ENCODE results near the gene RBM34. TPM values are rescaled to one million over a fixed set of nuclear protein-coding genes. Genes with fewer than 3 reads are reported as not detected.

The RBM34 gene
- total and polyA plus RNA-seq, 4 experiments from 2014 or later: 55.2 to 120 (median 99.7) TPM

GRCh38 chr1:235131961-235132360 is 29.1 kb downstream of the RBM34 start:
- peaks cover 18% of the 10 kb centered on the region for H3K36me3 ChIP-seq (ENCODE audit: insufficient read depth, low read length)
- no peak overlapping the region for H3K4me3 ChIP-seq (ENCODE audit: low read length in 2 of 2)
- Mint-ChIP-seq H3K36me3 (peaks cover 27 to 68% of the 10 kb centered on the region in 2 donors), H3K4me1 (peaks cover 3 to 28% (median 13%) of the 10 kb centered on the region in 4 donors), H3K27me3 (no peaks in the 10 kb centered on the region), H3K27ac (peak overlapping the region in 5 of 7 donors; percentile 37 to 73 (median 46)), H3K4me3 (no peak overlapping the region), H3K9me3 (peaks cover 0 to 2% (median 0%) of the 10 kb centered on the region in 8 donors)
- no peaks in the 10 kb centered on the region for H3K27me3 ChIP-seq (ENCODE audit: insufficient read depth, low read length)
- no peaks in the 10 kb centered on the region for H3K9me3 ChIP-seq (ENCODE audit: control insufficient read depth in 1 of 2, low read length in 2 of 2)
- peaks cover 12% of the 10 kb centered on the region for H3K4me1 ChIP-seq (ENCODE audit: insufficient read depth, low read length)
- intact Hi-C loops (cut with micrococcal nuclease): no loop called here
- CTCF ChIA-PET (ENCODE audit: partially characterized antibody): interaction anchor here (1.0 to 1.7 kb wide), 3 partner anchors 10 to 285 kb away, joined by 4 to 5 read pairs (median 4); no protein-coding TSS in a partner anchor
- H3K27ac ChIP-seq (ENCODE audit: low read depth, low read length): no peak overlapping the region
- no peak for DNase-seq
- POLR2A ChIA-PET (ENCODE audit: partially characterized antibody): interaction anchor here (1.3 kb wide), 1 partner anchor 29 kb away, joined by 5 read pairs; the partner anchor contains the start of gene RBM34

GRCh38 chr1:235130766-235131270 is 30.2 kb downstream of the RBM34 start:
- Mint-ChIP-seq H3K36me3 (peaks cover 16 to 63% of the 10 kb centered on the region in 2 donors), H3K9me3 (no peaks in the 10 kb centered on the region), H3K27ac (peak overlapping the region in 6 of 7 donors; percentile 47 to 97 (median 78)), H3K4me1 (peaks cover 13 to 39% (median 23%) of the 10 kb centered on the region in 4 donors), H3K27me3 (no peaks in the 10 kb centered on the region), H3K4me3 (no peak overlapping the region)
- H3K27me3 ChIP-seq (ENCODE audit: insufficient read depth, low read length): no peaks in the 10 kb centered on the region
- H3K27ac ChIP-seq (ENCODE audit: low read depth, low read length): no peak overlapping the region
- no peak for DNase-seq
- intact Hi-C loops (cut with micrococcal nuclease): no loop called here
- no peak overlapping the region for H3K4me3 ChIP-seq (ENCODE audit: low read length in 2 of 2)
- peaks cover 22% of the 10 kb centered on the region for H3K4me1 ChIP-seq (ENCODE audit: insufficient read depth, low read length)
- ChIA-PET CTCF (ENCODE audit: partially characterized antibody) (no interaction called here), POLR2A (ENCODE audit: partially characterized antibody) (interaction anchor here (1.4 kb wide), 1 partner anchor 30 kb away, joined by 6 read pairs; the partner anchor contains the start of gene RBM34)
- H3K36me3 ChIP-seq (ENCODE audit: insufficient read depth, low read length): peaks cover 7% of the 10 kb centered on the region
- no peaks in the 10 kb centered on the region for H3K9me3 ChIP-seq (ENCODE audit: control insufficient read depth in 1 of 2, low read length in 2 of 2)

GRCh38 chr1:235129774-235130570 is 31.1 kb downstream of the RBM34 start:
- Histone ChIP-seq H3K27me3 (ENCODE audit: insufficient read depth, low read length) (no peaks in the 10 kb centered on the region), H3K9me3 (ENCODE audit: control insufficient read depth in 1 of 2, low read length in 2 of 2) (no peaks in the 10 kb centered on the region), H3K36me3 (ENCODE audit: insufficient read depth, low read length) (no peaks in the 10 kb centered on the region), H3K4me1 (ENCODE audit: insufficient read depth, low read length) (peaks cover 28% of the 10 kb centered on the region), H3K4me3 (ENCODE audit: low read length in 2 of 2) (no peak overlapping the region), H3K27ac (ENCODE audit: low read depth, low read length) (peak overlapping the region; percentile 94)
- Mint-ChIP-seq H3K9me3 (no peaks in the 10 kb centered on the region), H3K36me3 (peaks cover 9 to 55% of the 10 kb centered on the region in 2 donors), H3K4me3 (peak overlapping the region in 7 of 8 donors; percentile 25 to 98 (median 89)), H3K27me3 (no peaks in the 10 kb centered on the region), H3K4me1 (peaks cover 14 to 42% (median 24%) of the 10 kb centered on the region in 4 donors), H3K27ac (peak overlapping the region; percentile 55 to 97 (median 77))
- POLR2A ChIA-PET (ENCODE audit: partially characterized antibody): interaction anchor here (0.6 to 2.1 kb wide), 4 partner anchors 15 to 32 kb away, joined by 3 to 7 read pairs (median 6); partner anchors contain the start of gene RBM34
- CTCF ChIA-PET (ENCODE audit: partially characterized antibody): interaction anchor here (0.7 kb wide), 1 partner anchor 1641 kb away, joined by 3 read pairs; no protein-coding TSS in a partner anchor
- no peak for DNase-seq
- intact Hi-C loops (cut with micrococcal nuclease): loop anchor here (1.0 to 5.0 kb wide), 2 partner anchors 27 to 372 kb away; partner anchors contain the start of gene B3GALNT2

- no peaks in the 10 kb centered on the region for H3K9me3 ChIP-seq (ENCODE audit: control insufficient read depth in 1 of 2, low read length in 2 of 2)
- peaks cover 9 to 54% of the 10 kb centered on the region in 2 donors for H3K36me3 Mint-ChIP-seq
- no peaks in the 10 kb centered on the region for H3K27me3 ChIP-seq (ENCODE audit: insufficient read depth, low read length)
- ChIA-PET POLR2A (ENCODE audit: partially characterized antibody) (interaction anchor here (0.6 to 3.2 kb wide), 12 partner anchors 10 to 756 kb away, joined by 3 to 42 read pairs (median 4); partner anchors contain the start of genes COA6 and RBM34), CTCF (ENCODE audit: partially characterized antibody) (interaction anchor here (0.9 to 3.4 kb wide), 4 partner anchors 9 to 288 kb away, joined by 3 to 13 read pairs (median 4); partner anchors contain the start of gene GGPS1)
- peak within 1 kb of the TSS; percentile 94 for H3K27ac ChIP-seq (ENCODE audit: low read depth, low read length)
- peak; percentile 95 to 97 (median 96) for DNase-seq
- no peaks in the 10 kb centered on the region for H3K27me3 Mint-ChIP-seq
- peak within 1 kb of the TSS; percentile 89 to 98 (median 97) for H3K4me3 Mint-ChIP-seq
- peaks cover 19 to 51% (median 32%) of the 10 kb centered on the region in 4 donors for H3K4me1 Mint-ChIP-seq
- no peaks in the 10 kb centered on the region for H3K9me3 Mint-ChIP-seq
- H3K4me3 ChIP-seq (ENCODE audit: low read length in 2 of 2): peak within 1 kb of the TSS; percentile 64 to 83
- H3K36me3 ChIP-seq (ENCODE audit: insufficient read depth, low read length): peaks cover 2% of the 10 kb centered on the region
- intact Hi-C loops (cut with micrococcal nuclease): loop anchor here (1.0 to 5.0 kb wide), 4 partner anchors 25 to 374 kb away; partner anchors contain the start of genes ARID4B, B3GALNT2, GGPS1 and RBM34
- peaks cover 41% of the 10 kb centered on the region for H3K4me1 ChIP-seq (ENCODE audit: insufficient read depth, low read length)
- peak within 1 kb of the TSS; percentile 95 to 99 (median 97) for H3K27ac Mint-ChIP-seq
Observed at GRCh38 chr1:235128456-235129328, 32.4 kb downstream of the RBM34 start, which contains the start of gene TOMM20. TOMM20 (minus strand) TSS chr1:235128837; CDS start chr1:235128715, 122 bp downstream.

GRCh38 chr1:235127732-235128455 is 33.2 kb downstream of the RBM34 start:
- ChIA-PET POLR2A (ENCODE audit: partially characterized antibody) (interaction anchor here (0.5 to 3.2 kb wide), 18 partner anchors 9 to 755 kb away, joined by 3 to 42 read pairs (median 4); partner anchors contain the start of genes COA6, GGPS1 and RBM34), CTCF (ENCODE audit: partially characterized antibody) (interaction anchor here (0.9 to 3.4 kb wide), 5 partner anchors 8 to 288 kb away, joined by 3 to 13 read pairs (median 5); partner anchors contain the start of gene GGPS1)
- H3K27ac ChIP-seq (ENCODE audit: low read depth, low read length): peak overlapping the region; percentile 94
- H3K4me1 ChIP-seq (ENCODE audit: insufficient read depth, low read length): peaks cover 48% of the 10 kb centered on the region
- peak in 1 of 5 donors; percentile 39 for DNase-seq
- H3K27me3 ChIP-seq (ENCODE audit: insufficient read depth, low read length): no peaks in the 10 kb centered on the region
- H3K4me3 ChIP-seq (ENCODE audit: low read length in 2 of 2): peak overlapping the region; percentile 64 to 83
- Mint-ChIP-seq H3K27me3 (no peaks in the 10 kb centered on the region), H3K27ac (peak overlapping the region; percentile 95 to 99 (median 97)), H3K36me3 (peaks cover 9 to 54% of the 10 kb centered on the region in 2 donors), H3K4me3 (peak overlapping the region; percentile 89 to 98 (median 97)), H3K9me3 (no peaks in the 10 kb centered on the region), H3K4me1 (peaks cover 23 to 59% (median 38%) of the 10 kb centered on the region in 4 donors)
- intact Hi-C loops (cut with micrococcal nuclease): loop anchor here (1.0 to 5.0 kb wide), 3 partner anchors 33 to 374 kb away; partner anchors contain the start of genes ARID4B, B3GALNT2, GGPS1 and RBM34
- H3K36me3 ChIP-seq (ENCODE audit: insufficient read depth, low read length): peaks cover 3% of the 10 kb centered on the region
- H3K9me3 ChIP-seq (ENCODE audit: control insufficient read depth in 1 of 2, low read length in 2 of 2): no peaks in the 10 kb centered on the region

Data from CD4-positive, alpha-beta memory T cell (primary cell).